Liver (tissue), 2 donors: ENCODE results near the gene MMS22L.

Experiments used
- MAX ChIP-seq: IDR thresholded peaks from 2 replicates; pipeline ENCODE4 v1.6.1; 2016; ENCODE audit warnings: antibody characterized with exemption
- SP1 ChIP-seq: IDR thresholded peaks from 2 replicates; pipeline ENCODE4 v1.6.1; 2018; ENCODE audit warnings: antibody characterized with exemption, mild to moderate bottlenecking
- donor health status: healthy.

DNA sequence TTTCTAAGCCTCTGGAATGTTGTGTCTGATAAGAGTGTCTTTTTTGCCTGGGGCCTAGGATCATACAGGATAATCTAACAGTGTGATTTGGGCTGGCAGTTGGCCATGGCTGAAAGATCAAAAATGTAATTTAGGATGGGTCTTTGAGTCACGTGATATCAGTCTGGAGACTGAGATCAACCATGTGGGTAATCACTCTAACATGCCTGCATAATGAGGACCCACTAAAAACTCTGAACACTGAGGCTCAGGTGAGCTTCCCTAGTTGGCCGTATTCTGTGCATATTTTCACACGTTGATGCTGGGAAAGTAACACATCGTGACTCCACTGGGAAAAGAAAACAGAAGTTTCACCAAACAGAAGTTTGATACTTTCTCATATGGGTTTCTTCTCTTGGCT lies 6.3 kb upstream of the MMS22L start:
- TF ChIP-seq SP1 (no peak), MAX (no peak)
